ENCODE data around the gene DNAI2. TPM values are rescaled to one million over a fixed set of nuclear protein-coding genes. Genes with fewer than 3 reads are reported as not detected.

Gene DNAI2
- total RNA-seq, 1 experiment from 2014 or later, result not detected

DNA sequence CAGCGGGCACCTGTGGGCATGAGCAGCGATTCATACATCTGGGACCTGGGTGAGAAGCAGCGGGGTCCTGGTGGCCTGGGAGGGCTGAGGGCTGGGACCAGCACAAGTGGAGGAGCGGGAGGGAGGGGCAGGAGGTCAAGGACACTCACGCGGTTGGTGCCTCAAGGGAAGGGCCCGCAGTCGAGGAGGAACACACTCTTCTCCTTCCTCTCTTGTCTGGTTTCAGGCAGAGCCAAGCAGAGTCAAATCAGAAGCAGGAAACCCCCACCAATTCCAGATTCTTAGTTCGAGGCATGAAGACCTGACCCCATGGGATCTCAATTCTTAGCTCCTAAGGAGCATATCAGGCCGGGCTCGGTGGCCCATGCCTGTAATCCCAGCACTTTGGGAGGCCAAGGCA, 15.7 kb downstream of the DNAI2 start:
- H3K9me3 ChIP-seq (ENCODE audit: control insufficient read depth in 1 of 2, insufficient read depth in 1 of 2, low read depth in 1 of 2, low read length in 2 of 2), result no peaks in the 10 kb centered on the region
- no peaks in the 10 kb centered on the region for H3K4me1 ChIP-seq (ENCODE audit: control insufficient read depth in 1 of 2, insufficient read depth in 2 of 2, low read length in 2 of 2)
- no peak overlapping the region for H3K27ac ChIP-seq (ENCODE audit: low read depth, low read length)
- RAD21 ChIA-PET (ENCODE audit: low non-redundant PET in 1 of 2, low total read pairs in 2 of 2, uncharacterized antibody in 2 of 2, unreplicated experiment in 2 of 2), result no interaction called here
- no peak overlapping the region for H3K4me2 ChIP-seq (ENCODE audit: low read length)
- no peak for TF ChIP-seq YY1 (IDR thresholded peaks at IDR 0.05; ENCODE audit: extremely low read depth, insufficient replicate concordance, low read depth, low read length)
- TF ChIP-seq EZH2 (IDR thresholded peaks at IDR 0.05), result no peak
- TF ChIP-seq FOSL1 (IDR thresholded peaks at IDR 0.05; ENCODE audit: low read depth), result no peak
- TF ChIP-seq, protein P1, sequence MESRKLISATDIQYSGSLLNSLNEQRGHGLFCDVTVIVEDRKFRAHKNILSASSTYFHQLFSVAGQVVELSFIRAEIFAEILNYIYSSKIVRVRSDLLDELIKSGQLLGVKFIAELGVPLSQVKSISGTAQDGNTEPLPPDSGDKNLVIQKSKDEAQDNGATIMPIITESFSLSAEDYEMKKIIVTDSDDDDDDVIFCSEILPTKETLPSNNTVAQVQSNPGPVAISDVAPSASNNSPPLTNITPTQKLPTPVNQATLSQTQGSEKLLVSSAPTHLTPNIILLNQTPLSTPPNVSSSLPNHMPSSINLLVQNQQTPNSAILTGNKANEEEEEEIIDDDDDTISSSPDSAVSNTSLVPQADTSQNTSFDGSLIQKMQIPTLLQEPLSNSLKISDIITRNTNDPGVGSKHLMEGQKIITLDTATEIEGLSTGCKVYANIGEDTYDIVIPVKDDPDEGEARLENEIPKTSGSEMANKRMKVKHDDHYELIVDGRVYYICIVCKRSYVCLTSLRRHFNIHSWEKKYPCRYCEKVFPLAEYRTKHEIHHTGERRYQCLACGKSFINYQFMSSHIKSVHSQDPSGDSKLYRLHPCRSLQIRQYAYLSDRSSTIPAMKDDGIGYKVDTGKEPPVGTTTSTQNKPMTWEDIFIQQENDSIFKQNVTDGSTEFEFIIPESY (IDR thresholded peaks at IDR 0.05; ENCODE audit: extremely low read depth, insufficient replicate concordance, low read length), result no peak
- TF ChIP-seq JUND (IDR thresholded peaks at IDR 0.05), result no peak
- TF ChIP-seq, protein P2, sequence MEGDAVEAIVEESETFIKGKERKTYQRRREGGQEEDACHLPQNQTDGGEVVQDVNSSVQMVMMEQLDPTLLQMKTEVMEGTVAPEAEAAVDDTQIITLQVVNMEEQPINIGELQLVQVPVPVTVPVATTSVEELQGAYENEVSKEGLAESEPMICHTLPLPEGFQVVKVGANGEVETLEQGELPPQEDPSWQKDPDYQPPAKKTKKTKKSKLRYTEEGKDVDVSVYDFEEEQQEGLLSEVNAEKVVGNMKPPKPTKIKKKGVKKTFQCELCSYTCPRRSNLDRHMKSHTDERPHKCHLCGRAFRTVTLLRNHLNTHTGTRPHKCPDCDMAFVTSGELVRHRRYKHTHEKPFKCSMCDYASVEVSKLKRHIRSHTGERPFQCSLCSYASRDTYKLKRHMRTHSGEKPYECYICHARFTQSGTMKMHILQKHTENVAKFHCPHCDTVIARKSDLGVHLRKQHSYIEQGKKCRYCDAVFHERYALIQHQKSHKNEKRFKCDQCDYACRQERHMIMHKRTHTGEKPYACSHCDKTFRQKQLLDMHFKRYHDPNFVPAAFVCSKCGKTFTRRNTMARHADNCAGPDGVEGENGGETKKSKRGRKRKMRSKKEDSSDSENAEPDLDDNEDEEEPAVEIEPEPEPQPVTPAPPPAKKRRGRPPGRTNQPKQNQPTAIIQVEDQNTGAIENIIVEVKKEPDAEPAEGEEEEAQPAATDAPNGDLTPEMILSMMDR (IDR thresholded peaks at IDR 0.05 in 2 of 3, conservative IDR thresholded peaks at IDR 0.05 in 1 of 3; ENCODE audit: borderline replicate concordance in 1 of 3, insufficient read depth in 1 of 3, low read depth in 2 of 3, low read length in 2 of 3), result no peak
- TF ChIP-seq TCF7L2 (IDR thresholded peaks at IDR 0.05; ENCODE audit: borderline replicate concordance, extremely low read depth, insufficient read depth, insufficient read length), result no peak
- TF ChIP-seq CEBPB (IDR thresholded peaks at IDR 0.05; ENCODE audit: low read depth), result no peak
- TF ChIP-seq EGR1 (IDR thresholded peaks at IDR 0.05; ENCODE audit: low read depth), result no peak
- TF ChIP-seq ELF1 (IDR thresholded peaks at IDR 0.05; ENCODE audit: borderline replicate concordance, low read depth), result no peak
- TF ChIP-seq SIN3A (IDR thresholded peaks at IDR 0.05; ENCODE audit: low read depth), result no peak
- no peak for TF ChIP-seq ZNF274 (IDR thresholded peaks at IDR 0.05; ENCODE audit: low read depth, low read length)
- TF ChIP-seq CBX3 (IDR thresholded peaks at IDR 0.05; ENCODE audit: low read depth), result no peak
- TF ChIP-seq SRF (IDR thresholded peaks at IDR 0.05; ENCODE audit: low read depth), result no peak
- TF ChIP-seq EZH2phosphoT487 (IDR thresholded peaks at IDR 0.05; ENCODE audit: borderline replicate concordance), result no peak
- H3K9me2 ChIP-seq (ENCODE audit: insufficient read depth), result no peaks in the 10 kb centered on the region
- no peaks in the 10 kb centered on the region for H4K20me1 ChIP-seq (ENCODE audit: insufficient read depth)
- no peaks in the 10 kb centered on the region for H3K79me2 ChIP-seq (ENCODE audit: insufficient read depth, low read length)
- H3K4me3 ChIP-seq (replicated peaks in 1 of 2; ENCODE audit: low read depth in 1 of 2, low read length in 2 of 2), result no peak overlapping the region
- no peak overlapping the region for H3K9ac ChIP-seq (ENCODE audit: low read length)
- H3K27me3 ChIP-seq (ENCODE audit: insufficient read depth, low read length), result no peaks in the 10 kb centered on the region
- intact Hi-C loops (cut with micrococcal nuclease), result no loop called here
- POLR2A ChIA-PET, result no interaction called here
- no TSS peak for BruUV-seq (replicated peaks)
- CTCF ChIA-PET, result no interaction called here
- no peak overlapping the region for H2AFZ ChIP-seq (ENCODE audit: low read depth, low read length, poor library complexity, severe bottlenecking)
- H3K36me3 ChIP-seq (ENCODE audit: control insufficient read depth in 1 of 2, insufficient read depth in 2 of 2, low read length in 2 of 2), result no peaks in the 10 kb centered on the region
- ATAC-seq (no peak), DNase-seq (ENCODE audit: low read depth, low spot score) (no peak)

All from HCT116 (cell line).